GM12891 (cell line): ENCODE data around the gene CALR.

Source experiments
- POLR2A ChIP-seq: IDR thresholded peaks from 2 replicates; pipeline ENCODE4 v1.6.1; 2011; ENCODE audit warnings: low read depth, low read length, control low read depth
- POLR2AphosphoS5 ChIP-seq: IDR thresholded peaks from 2 replicates; pipeline ENCODE4 v1.6.1; 2011; ENCODE audit warnings: low read depth, low read length, control low read depth
- SPI1 ChIP-seq: IDR thresholded peaks from 2 replicates; pipeline ENCODE4 v1.6.1; 2011; ENCODE audit warnings: low read depth, low read length, control low read depth

- TF ChIP-seq POLR2A, result no peak
- no peak for TF ChIP-seq POLR2AphosphoS5
- no peak for TF ChIP-seq SPI1
Measured at GRCh38 chr19:12975221-12975741, 36.9 kb downstream of the CALR start.
